GM23248 (cell line): ENCODE data around the gene TTC23.

Experiments
- EZH2 ChIP-seq: fragments of 200-600 bp; sonication (generic); IDR thresholded peaks from 2 replicates; pipeline ENCODE4 v1.6.1; 2018; ENCODE audit warnings: antibody characterized with exemption, mild to moderate bottlenecking; ENCODE audit not compliant: insufficient read depth, poor library complexity, severe bottlenecking
- EZH2phosphoT487 ChIP-seq: fragments of 200-600 bp; sonication (generic); IDR thresholded peaks from 2 replicates; pipeline ENCODE4 v1.6.1; 2018; ENCODE audit warnings: antibody characterized with exemption, moderate library complexity, mild to moderate bottlenecking, low read depth; ENCODE audit not compliant: insufficient read depth

DNA sequence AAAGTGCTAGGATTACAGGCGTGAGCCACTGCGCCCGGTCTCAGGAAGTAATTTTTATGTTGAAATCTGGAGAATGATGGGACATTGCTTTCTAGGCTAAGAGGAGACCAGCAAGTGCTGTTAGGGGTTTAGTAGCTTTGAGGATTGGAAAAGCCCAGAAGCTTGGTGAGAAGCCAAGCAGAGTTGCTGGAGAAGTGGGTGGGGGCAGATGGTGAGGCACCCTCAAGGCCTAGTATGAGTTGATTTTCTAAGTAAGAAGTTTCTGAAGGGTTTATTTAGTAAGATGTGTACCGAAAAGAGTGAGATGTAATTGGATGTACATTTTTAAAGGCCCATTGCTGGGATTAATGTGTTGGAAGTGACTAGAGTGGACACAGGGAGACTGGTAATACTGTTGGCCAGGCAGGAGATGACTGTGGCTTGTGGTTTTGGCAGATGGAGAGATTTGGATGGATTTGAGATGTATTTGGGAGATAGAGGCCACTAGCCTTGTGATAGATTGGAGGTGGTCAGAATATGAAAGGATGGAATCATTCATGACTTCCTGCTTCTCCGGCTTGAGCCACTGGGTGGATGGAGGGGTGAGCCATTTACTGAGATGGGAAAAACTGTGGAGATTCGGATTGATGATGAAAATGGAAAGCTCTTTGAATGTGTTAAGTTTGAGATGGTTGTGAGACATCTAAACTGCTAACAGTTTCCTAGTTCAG lies 4.2 kb upstream of the TTC23 start:
- no peak for TF ChIP-seq EZH2
- no peak for TF ChIP-seq EZH2phosphoT487
